Adipocyte (in vitro differentiated cells): Measurements from ENCODE around the gene DNAAF8.
"Not testable (repeated sequence)": the region's sequence is repeated elsewhere in the genome, so short reads cannot be mapped to it uniquely, and the experiment has no call there.

Experiments used
- DNase-seq: peaks from one replicate; pipeline ENCODE4 v3.0.0-alpha.2; 2015; ENCODE audit warnings: low read depth
- H3K27me3 ChIP-seq: replicated peaks from 2 replicates; pipeline ENCODE4 v1.7.0; 2013; ENCODE audit warnings: mild to moderate bottlenecking, low read length, moderate library complexity; ENCODE audit not compliant: control insufficient read depth, insufficient read depth
- H3K36me3 ChIP-seq: 2 replicates; pipeline ENCODE4 v1.7.0; 2013; ENCODE audit warnings: low read length, mild to moderate bottlenecking, moderate library complexity; ENCODE audit not compliant: control insufficient read depth, insufficient read depth, severe bottlenecking
- H3K4me1 ChIP-seq: 2 replicates; pipeline ENCODE4 v1.7.0; 2013; ENCODE audit warnings: mild to moderate bottlenecking, low read length, moderate library complexity; ENCODE audit not compliant: control insufficient read depth, insufficient read depth
- H3K4me3 ChIP-seq: 2 replicates; pipeline ENCODE4 v1.7.0; 2013; ENCODE audit warnings: mild to moderate bottlenecking, low read length, moderate library complexity
- H3K9ac ChIP-seq: 2 replicates; pipeline ENCODE4 v1.7.0; 2013; ENCODE audit warnings: mild to moderate bottlenecking, low read length, moderate library complexity
- H3K9me3 ChIP-seq: 2 replicates; pipeline ENCODE4 v1.7.0; 2013; ENCODE audit warnings: mild to moderate bottlenecking, low read length, moderate library complexity; ENCODE audit not compliant: control insufficient read depth

DNAAF8 gene

DNA sequence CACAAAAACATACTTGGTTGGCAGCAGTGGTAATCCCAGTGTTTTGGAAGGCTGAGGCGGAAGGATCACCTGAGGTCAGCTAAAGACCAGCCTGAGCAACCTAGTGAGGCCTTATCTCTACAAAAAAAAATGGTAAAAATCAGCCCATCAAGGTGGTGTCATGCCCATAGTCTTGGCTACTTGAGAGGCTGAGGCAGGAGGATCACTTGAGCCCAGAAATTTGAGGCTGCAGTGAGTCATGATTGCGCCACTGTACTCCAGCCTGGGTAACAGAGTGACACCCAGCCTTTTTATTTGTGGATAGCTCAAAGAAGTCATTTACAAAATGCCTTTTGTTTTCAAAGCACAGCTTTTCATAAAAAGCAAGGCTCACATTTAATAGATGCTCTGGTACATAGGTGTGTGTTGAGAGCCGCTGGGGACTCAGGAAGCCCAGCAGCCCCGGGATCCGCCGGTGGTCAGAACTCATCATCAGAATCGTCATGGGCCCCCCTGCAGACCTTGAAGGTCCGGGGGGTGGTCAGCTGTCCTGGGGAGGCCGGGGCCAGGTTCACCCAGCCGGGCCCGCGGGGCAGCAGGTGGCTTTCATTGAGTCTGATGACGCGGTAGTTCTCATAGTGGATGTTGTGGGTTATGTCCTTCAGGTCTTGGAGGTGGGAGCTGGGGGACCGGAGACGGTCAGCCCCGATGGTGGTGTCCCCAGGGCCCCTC lies 43.2 kb downstream of the DNAAF8 start:
- H3K4me3 ChIP-seq, result no peak overlapping the region
- no peaks in the 10 kb centered on the region for H3K4me1 ChIP-seq
- H3K27me3 ChIP-seq, result no peaks in the 10 kb centered on the region
- no peaks in the 10 kb centered on the region for H3K36me3 ChIP-seq
- H3K9me3 ChIP-seq, result no peaks in the 10 kb centered on the region
- H3K9ac ChIP-seq, result no peak overlapping the region
- no peak for DNase-seq

DNA sequence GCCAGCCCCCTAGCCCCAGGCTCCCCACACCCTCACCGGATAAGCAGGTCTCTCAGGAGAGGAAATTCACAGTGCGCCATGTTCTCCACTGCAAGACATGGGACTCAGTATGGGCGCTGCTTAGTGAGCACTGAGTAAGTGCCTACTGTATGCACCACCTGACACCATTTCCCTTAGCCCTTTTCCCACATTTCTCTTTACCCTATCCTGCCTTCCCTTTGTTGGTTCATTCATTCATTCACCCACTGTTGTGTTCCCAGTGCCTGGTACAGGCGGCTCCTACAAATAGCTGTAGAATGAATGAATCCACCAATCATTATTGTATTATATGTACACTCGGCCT lies 43.7 kb downstream of the DNAAF8 start:
- Histone ChIP-seq H3K36me3 (no peaks in the 10 kb centered on the region), H3K9me3 (no peaks in the 10 kb centered on the region), H3K4me1 (no peaks in the 10 kb centered on the region), H3K9ac (no peak overlapping the region), H3K27me3 (no peaks in the 10 kb centered on the region), H3K4me3 (no peak overlapping the region)
- no peak for DNase-seq

DNA sequence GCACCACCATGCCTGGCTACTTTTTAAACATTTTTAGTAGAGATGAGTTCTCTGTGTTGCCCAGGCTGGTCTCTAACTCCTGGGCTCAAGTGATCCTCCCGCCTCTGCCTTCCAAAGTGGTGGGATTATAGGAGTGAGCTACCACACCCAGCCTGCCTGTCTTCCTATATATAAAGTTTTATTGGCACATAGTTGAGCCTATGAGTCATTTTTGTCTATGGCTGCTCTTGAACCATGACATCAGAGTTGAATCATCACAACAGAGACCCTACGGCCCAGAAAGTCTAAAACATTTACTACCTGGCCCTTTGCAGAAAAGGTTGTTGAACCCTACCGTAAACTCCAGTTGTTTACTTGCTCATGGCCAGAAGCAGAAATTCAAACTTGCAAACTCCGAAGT lies 45.9 kb downstream of the DNAAF8 start:
- no peak for DNase-seq
- Histone ChIP-seq H3K27me3 (no peaks in the 10 kb centered on the region), H3K36me3 (no peaks in the 10 kb centered on the region), H3K9me3 (no peaks in the 10 kb centered on the region), H3K4me1 (no peaks in the 10 kb centered on the region), H3K4me3 (no peak overlapping the region), H3K9ac (no peak overlapping the region)

GRCh38 chr16:4783251-4783950 lies 49.1 kb downstream of the DNAAF8 start:
- Histone ChIP-seq H3K27me3 (no peaks in the 10 kb centered on the region), H3K4me1 (no peaks in the 10 kb centered on the region), H3K9ac (no peak overlapping the region), H3K9me3 (no peaks in the 10 kb centered on the region), H3K4me3 (no peak overlapping the region), H3K36me3 (no peaks in the 10 kb centered on the region)
- DNase-seq, result no peak

DNA sequence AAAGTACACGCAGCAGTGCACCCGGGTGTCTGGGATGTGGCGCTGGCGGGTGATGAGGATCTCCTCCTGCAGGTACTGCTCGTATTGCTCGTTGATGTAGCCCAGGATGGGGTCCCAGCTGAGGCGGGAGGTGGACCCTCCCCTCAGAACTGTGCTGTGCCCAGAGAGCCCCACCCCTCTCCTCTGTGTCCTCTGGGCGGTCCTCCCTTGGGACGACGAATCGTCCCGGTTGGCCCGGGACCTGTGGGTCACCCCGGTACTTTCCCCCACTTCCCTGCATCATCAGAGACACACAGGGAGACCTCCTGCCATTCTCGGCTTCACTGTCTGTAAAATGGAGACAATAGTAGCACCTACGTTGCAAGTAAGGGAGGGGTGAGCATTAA lies 49.6 kb downstream of the DNAAF8 start:
- Histone ChIP-seq H3K9ac (no peak overlapping the region), H3K36me3 (no peaks in the 10 kb centered on the region), H3K4me1 (no peaks in the 10 kb centered on the region), H3K27me3 (peaks cover 4% of the 10 kb centered on the region), H3K4me3 (no peak overlapping the region), H3K9me3 (no peaks in the 10 kb centered on the region)
- no peak for DNase-seq

DNA sequence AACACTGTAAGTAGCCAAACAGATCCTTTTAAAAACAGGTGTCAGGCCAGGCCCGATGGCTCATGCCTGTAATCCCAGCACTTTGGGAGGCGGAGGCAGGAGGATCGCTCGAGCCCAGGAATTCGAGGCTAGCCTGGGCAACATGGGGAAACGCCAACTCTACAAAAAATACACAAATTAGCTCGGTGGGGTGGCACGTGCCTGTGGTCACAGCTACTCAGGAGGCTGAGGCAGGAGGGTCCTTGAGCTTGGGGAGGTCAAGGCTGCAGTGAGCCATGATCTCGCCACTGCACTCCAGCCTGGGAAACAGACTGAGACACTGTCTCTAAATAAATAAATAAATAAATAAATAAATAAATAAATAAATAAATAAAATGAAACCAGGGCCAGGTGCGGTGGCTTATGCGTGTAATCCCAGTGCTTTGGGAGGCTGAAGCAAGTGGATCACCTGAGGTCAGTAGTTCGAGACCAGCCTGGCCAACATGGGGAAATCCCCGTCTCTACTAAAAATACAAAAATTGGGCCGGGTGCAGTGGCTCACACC lies 50.2 kb downstream of the DNAAF8 start:
- DNase-seq, H3K9me3 ChIP-seq, H3K27me3 ChIP-seq, H3K36me3 ChIP-seq, H3K4me3 ChIP-seq, H3K9ac ChIP-seq, H3K4me1 ChIP-seq: not testable (repeated sequence)

- no peaks in the 10 kb centered on the region for H3K4me1 ChIP-seq
- H3K9ac ChIP-seq, result no peak overlapping the region
- H3K9me3 ChIP-seq, result no peaks in the 10 kb centered on the region
- no peaks in the 10 kb centered on the region for H3K36me3 ChIP-seq
- peaks cover 17% of the 10 kb centered on the region for H3K27me3 ChIP-seq
- no peak for DNase-seq
- H3K4me3 ChIP-seq, result no peak overlapping the region
Observed at GRCh38 chr16:4785758-4786433, 51.6 kb downstream of the DNAAF8 start.

GRCh38 chr16:4787068-4787467 lies 52.7 kb downstream of the DNAAF8 start:
- no peaks in the 10 kb centered on the region for H3K9me3 ChIP-seq
- no peak for DNase-seq
- H3K4me1 ChIP-seq, result no peaks in the 10 kb centered on the region
- peaks cover 22% of the 10 kb centered on the region for H3K27me3 ChIP-seq
- no peaks in the 10 kb centered on the region for H3K36me3 ChIP-seq
- no peak overlapping the region for H3K9ac ChIP-seq
- H3K4me3 ChIP-seq, result no peak overlapping the region

GRCh38 chr16:4787627-4788482 lies 53.5 kb downstream of the DNAAF8 start, which contains the start of gene SEPTIN12:
SEPTIN12 (minus strand) TSS chr16:4788345; CDS start chr16:4787645, 700 bp downstream.
- no peaks in the 10 kb centered on the region for H3K36me3 ChIP-seq
- H3K4me1 ChIP-seq, result no peaks in the 10 kb centered on the region
- no peaks in the 10 kb centered on the region for H3K9me3 ChIP-seq
- H3K4me3 ChIP-seq, result no peak within 1 kb of the TSS
- H3K9ac ChIP-seq, result no peak within 1 kb of the TSS
- DNase-seq, result no peak
- H3K27me3 ChIP-seq, result peaks cover 22% of the 10 kb centered on the region

DNA sequence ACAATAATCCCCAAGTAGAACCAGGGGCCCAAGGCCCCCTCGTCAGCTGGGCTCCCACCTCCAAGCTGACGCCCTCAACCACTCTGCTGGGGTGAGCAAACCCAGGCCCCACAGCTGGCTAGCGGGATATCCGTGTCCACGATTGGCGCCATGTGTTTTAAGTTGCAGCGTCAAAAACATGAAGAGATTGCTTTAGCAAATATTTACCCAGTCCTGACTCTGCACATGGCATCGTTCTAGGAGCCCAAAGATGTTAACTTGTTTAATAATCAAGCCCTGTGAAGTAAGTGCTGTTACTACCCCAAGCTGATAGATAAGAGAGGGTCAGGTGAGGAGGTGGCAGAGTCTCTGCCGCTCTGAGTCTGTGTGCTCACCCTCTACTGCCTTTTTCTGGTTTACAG lies 54.2 kb downstream of the DNAAF8 start:
- peaks cover 22% of the 10 kb centered on the region for H3K27me3 ChIP-seq
- no peaks in the 10 kb centered on the region for H3K9me3 ChIP-seq
- no peaks in the 10 kb centered on the region for H3K36me3 ChIP-seq
- no peaks in the 10 kb centered on the region for H3K4me1 ChIP-seq
- H3K9ac ChIP-seq, result no peak overlapping the region
- no peak overlapping the region for H3K4me3 ChIP-seq
- no peak for DNase-seq

DNA sequence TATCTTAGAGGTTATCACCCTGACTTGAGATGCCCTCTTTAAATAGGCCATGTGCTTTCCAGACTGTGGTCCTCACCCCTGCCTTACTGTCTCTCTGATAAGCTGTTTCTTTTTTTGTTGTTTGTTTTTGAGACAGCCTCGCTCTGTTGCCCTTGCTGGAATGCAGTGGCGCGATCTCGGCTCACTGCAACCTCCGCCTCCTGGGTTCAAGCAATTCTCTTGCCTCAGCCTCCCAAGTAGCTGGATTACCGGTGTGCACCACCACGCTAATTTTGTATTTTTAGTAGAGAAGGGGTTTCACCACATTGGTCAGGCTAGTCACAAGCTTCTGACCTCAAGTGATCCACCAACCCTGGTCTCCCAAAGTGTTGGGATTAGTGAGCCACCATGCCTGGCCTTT lies 54.6 kb downstream of the DNAAF8 start:
- Histone ChIP-seq H3K36me3 (no peaks in the 10 kb centered on the region), H3K9ac (no peak overlapping the region), H3K4me3 (no peak overlapping the region), H3K27me3 (peaks cover 22% of the 10 kb centered on the region), H3K4me1 (no peaks in the 10 kb centered on the region), H3K9me3 (no peaks in the 10 kb centered on the region)
- no peak for DNase-seq
